ENCODE data around the gene ZRANB2. TPM values are rescaled to one million over a fixed set of nuclear protein-coding genes. Genes with fewer than 3 reads are reported as not detected.

ZRANB2 gene
- total RNA-seq, 5 donors from 2014 or later (not counting 1 experiment from before 2014, with no cell fraction given): 93.0 to 133 (median 127) TPM

Other genes with a start within 250 kb of the ZRANB2 start
- gene PTGER3, start 33.2 kb downstream of the ZRANB2 start, total RNA-seq: under 1 TPM in 4 of 5 donors, not detected in 1; 0.10 to 0.53 (median 0.31) TPM

Data from T-cell (primary cell).